ENCODE results near the gene KNSTRN.

The KNSTRN gene, protein sequence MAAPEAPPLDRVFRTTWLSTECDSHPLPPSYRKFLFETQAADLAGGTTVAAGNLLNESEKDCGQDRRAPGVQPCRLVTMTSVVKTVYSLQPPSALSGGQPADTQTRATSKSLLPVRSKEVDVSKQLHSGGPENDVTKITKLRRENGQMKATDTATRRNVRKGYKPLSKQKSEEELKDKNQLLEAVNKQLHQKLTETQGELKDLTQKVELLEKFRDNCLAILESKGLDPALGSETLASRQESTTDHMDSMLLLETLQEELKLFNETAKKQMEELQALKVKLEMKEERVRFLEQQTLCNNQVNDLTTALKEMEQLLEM

DNA sequence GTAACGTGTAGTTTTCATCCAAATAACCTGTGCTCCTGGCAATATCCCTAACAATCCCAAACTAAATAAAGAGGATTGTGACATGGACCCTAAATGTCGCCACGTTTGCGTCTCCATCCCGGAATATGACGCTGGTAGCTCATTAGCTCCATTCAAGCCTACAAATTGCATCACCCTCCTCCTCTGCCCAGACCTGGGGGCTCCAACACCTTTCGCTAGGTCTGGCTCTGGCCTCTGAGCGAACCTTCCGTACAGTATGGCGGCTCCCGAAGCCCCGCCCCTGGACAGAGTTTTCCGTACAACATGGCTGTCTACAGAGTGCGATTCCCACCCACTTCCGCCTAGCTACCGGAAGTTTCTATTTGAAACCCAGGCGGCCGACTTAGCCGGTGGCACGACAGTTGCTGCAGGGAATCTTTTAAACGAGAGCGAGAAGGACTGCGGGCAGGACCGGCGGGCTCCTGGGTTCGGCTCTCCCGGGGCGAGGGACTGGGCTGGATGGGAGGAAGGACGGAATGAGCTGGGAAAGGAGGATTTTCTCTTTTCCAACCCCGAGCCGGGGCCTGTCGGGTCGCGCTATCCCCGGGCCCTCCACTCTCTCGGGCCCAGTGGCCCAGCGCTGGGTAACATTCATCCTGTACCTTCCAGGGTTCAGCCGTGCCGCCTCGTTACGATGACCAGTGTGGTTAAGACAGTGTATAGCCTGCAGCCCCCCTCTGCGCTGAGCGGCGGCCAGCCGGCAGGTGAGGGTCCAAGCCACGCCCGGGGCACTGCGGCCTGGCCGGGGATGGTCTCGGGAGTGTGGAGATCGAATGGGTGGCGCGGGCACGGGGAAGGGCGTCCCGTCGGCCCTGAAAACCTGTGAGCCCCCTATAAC is at the start of gene KNSTRN:
KNSTRN (plus strand) TSS at position 142 of the 877 bp plus-strand sequence; CDS start at position 257, 115 bp downstream.
- peak; percentile 95 for DNase-seq (ENCODE audit: low spot score)

- no peak for DNase-seq (ENCODE audit: low spot score)
Measured at GRCh38 chr15:40333922-40334492, 48.5 kb upstream of the KNSTRN start.

DNA sequence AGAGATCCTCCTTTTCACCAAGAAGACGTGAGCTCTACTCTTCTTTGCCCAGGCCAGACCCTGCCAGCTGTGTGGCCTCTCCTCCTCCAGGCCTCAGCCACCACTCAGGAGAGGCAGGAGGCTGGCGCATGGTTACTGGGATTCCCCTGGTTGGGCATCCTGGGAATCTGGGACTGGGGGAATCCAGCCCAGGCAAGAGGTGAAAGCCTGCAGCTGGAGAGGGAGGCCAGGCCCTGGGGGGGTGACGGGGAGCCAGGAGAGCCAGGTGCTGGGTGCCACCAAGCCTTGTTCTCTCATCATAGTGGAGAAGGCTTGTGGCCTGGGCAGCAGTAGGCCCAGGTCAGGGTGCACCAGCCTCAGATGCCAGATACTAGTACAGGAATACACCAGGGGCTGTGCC is 48.0 kb upstream of the KNSTRN start:
- no peak for DNase-seq (ENCODE audit: low spot score)

DNA sequence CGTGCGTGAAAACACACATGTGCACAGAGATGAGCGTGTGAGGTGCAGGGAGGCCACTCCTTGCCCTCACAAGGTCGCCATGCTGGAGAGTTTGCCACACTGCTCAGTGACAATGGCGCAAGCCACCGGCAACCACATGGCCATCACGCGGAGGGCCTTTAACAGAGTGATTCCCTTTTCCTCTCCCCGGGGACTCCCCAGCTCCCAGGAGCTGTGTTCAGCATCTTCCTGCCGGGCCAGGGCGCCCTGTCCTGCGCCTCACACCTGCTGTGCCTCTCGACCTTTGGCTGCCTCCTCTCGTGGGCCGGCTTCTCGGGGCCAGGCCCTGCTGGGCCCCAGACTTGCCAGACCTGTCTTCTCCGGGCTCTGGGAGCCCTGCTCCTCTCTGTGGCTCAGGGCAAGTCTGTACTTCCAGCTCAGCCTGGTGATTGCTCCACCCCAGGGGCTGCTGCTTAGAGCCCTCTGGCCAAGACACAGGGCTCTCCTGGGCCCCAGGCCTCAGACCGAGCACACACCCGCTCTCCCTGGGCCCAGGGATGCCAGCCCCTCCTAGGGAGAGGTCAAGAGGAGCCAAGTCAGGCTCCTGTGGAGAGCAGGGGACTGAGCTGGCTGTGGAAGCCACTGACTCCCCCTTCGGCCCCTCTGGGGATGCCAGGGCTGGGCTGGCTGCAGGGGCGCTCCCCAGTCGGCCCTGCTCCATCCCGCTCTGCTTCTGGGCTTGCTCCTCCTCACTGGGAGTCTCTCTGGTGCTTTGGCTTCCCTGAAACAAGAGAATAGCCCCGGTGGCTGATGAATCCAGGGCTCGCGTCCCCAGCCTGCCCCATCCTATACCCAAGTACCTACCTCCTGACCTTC is 47.4 kb upstream of the KNSTRN start:
- no peak for DNase-seq (ENCODE audit: low spot score)

DNA sequence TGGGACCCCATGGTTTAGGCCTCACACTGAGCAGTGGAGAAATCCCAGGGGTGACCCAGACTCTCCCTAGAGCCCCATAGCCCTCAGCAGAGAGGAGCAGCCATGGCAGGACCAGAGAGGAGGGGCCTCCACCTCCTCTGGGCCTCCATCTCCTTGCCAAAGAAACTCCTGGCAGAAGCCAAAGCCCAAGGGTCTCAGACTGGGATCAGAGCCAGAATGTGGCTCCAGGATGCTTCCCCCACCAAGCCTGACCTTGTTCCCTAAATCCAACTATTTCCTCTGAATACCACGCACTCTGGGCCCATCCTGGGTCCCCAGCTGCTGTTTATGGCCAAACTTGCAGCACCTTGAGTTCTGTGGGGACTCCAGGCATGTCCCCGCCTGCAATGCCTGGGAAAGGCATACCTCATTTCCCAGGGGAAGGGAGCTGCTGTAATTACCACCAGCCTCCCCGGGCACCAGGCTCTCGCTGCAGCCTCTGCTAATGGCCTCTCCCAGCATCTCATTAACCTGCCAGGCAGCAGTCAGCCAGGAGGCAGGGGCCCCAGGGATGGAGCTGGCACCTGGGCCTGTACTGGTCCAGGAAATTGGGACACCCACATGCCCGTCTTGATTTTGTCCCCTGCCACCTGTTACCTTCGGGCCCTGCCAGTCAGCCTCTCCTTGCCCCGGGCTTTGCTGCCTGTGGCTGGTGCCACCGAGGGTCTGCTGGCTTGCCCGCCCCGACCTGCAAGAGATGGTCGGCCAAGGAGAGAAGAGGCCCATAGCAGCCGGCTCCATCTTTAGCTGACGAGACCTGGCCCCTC is 46.4 kb upstream of the KNSTRN start:
- no peak for DNase-seq (ENCODE audit: low spot score)

DNA sequence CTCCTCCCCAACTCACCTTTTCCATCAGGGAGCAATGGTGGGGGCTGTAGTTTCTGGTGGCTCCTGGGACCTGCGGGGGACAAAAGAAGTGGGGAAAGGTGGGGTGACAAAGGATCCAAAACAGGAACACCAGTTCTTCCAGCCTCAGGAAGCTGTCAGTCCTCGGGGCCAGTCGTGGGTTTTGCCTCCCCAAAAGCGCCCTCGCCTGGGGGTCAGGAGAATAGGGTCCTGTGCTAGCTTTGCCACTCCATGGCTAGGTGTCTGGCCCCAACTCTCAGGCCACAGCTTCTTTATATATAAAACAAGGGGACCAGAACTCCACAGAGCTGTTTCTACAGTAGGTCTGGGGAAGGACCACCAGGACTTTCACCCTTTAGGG is 45.8 kb upstream of the KNSTRN start:
- no peak for DNase-seq (ENCODE audit: low spot score)

DNA sequence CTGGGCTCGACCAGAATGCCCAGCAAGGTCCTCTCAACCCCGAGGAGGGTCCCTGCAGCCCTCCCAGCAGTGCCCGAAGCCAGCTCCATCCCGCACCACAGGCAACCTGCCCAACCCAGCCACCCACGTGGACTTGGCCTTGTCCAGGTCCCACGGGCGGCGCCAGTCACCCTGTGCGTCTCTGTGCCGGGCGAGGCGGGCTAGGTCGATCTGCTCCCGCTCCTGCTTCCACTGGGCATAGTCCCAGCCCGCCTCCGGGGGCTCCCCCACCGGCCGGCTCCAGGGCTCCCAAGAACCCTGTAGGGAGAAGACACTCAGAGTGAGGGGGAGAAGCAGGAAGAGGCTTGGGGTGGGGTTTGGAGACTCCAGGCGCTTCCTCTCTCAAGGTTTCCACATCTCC is 44.9 kb upstream of the KNSTRN start:
- DNase-seq (ENCODE audit: low spot score): no peak

- peak; percentile 75 for DNase-seq (ENCODE audit: low spot score)
Measured at GRCh38 chr15:40338041-40338657, 44.4 kb upstream of the KNSTRN start.

- no peak for DNase-seq (ENCODE audit: low spot score)
Measured at GRCh38 chr15:40338921-40339620, 43.5 kb upstream of the KNSTRN start.

GRCh38 chr15:40339621-40339945 is 42.9 kb upstream of the KNSTRN start:
- no peak for DNase-seq (ENCODE audit: low spot score)

DNA sequence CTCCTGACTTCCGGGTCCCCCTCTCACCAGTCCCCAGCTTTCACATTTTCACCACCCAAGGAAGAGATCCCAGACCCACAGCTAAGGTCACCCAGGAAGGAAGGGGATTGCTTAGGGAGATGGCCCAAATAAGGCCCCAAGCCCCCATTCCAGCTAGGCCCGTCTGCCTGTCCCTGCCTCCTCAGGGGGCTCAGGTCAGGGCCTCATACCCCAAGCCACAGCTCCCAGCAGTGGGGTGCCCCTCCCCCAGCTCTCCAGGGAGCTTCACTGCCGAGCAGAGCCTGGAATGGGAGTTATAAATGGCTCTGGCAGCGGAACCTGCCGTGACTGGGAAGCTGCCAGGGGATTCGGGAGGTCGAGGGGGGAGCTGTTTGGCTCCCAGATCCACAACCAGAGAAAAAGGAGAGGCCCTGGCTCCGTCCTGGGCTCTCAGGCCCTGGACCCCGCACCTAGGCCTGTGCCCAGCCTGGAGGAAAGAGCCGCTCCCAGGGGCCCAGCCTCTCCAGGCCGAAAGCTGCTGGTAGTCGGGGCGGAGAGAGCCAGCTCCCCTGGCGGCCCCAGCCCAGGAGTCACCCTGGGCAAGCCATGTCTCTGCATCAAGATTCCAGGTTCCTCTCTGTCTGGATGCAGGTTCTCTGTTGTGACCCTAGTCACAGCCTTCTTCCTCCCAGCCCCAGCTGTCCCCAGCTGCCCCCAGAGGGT is 42.3 kb upstream of the KNSTRN start:
- DNase-seq (ENCODE audit: low spot score): no peak

- DNase-seq (ENCODE audit: low spot score): no peak
Measured at GRCh38 chr15:40340740-40341400, 41.7 kb upstream of the KNSTRN start, which contains the start of gene CCDC9B. TSS of gene CCDC9B (minus strand) at chr15:40340939. CDS start at chr15:40340819, 120 bp downstream.

GRCh38 chr15:40342416-40343320 is 39.9 kb upstream of the KNSTRN start:
- no peak for DNase-seq (ENCODE audit: low spot score)

- DNase-seq (ENCODE audit: low spot score): no peak
Measured at GRCh38 chr15:40343512-40343911, 39.0 kb upstream of the KNSTRN start.

- no peak for DNase-seq (ENCODE audit: low spot score)
Measured at GRCh38 chr15:40344217-40344616, 38.3 kb upstream of the KNSTRN start.

DNA sequence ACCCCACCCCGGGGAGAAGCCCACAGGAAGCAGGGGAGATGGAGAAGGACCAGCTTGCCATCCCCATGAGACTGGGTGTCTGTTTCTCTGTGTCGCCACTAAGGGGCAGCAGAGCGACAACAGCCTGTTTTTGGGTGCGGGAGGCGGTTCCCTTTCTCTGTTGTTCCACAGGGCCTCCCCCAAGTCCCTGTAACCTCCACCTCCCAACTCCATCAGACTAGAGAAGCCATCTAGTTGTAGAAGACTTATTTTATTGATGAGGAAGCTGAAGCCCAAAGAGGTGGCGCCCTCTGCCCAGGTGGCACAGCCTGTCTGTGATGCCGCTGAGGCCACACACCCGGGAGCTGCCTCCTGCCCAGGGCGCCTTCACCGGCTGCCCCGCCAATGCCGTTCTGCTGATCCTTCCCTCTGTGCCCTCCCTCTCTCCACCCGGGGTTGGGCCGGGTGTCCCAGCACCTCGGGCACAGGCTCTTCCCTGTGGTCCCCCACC is 37.8 kb upstream of the KNSTRN start:
- peak; percentile 74 for DNase-seq (ENCODE audit: low spot score)

DNA sequence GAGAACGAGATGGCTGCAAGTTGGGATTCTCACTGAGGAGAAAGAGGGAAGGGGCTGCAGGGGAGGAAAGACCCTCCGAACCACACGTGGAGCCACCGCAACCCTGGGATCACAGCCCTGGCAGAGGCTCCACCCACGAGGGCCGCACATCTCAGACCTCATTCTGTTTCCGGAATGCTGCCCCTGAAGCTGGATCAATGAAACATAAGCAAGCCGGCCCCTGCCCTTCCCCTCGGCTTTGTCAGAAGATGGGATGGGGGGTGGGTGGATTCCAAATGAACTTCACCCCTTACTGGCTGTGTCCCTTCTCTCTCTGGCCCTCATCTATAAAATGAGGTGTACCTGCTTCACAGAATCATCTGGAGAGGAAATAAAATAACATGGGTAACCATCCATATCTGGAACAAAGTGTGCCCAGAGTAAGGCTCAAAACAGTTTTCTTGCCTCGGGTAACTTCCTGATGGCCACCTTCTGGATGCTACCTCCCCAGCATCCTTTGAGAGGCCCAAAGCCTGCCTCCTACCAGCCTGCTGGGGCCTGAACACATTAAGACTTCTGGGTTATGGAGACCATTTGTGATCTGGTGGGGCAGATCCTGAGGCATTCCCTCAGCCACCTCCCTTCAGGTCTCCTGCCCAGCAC is 37.2 kb upstream of the KNSTRN start:
- DNase-seq (ENCODE audit: low spot score): no peak
